GM21723 (cell line): ENCODE data around the gene JAG2.

ENCODE experiments used
- ATAC-seq: cut with Tn5 transposase; IDR thresholded peaks from one replicate; pipeline ENCODE4 v1.9.1; 2021; ENCODE audit warnings: mild to moderate bottlenecking, moderate library complexity; ENCODE audit not compliant: unreplicated experiment

Gene JAG2

DNA sequence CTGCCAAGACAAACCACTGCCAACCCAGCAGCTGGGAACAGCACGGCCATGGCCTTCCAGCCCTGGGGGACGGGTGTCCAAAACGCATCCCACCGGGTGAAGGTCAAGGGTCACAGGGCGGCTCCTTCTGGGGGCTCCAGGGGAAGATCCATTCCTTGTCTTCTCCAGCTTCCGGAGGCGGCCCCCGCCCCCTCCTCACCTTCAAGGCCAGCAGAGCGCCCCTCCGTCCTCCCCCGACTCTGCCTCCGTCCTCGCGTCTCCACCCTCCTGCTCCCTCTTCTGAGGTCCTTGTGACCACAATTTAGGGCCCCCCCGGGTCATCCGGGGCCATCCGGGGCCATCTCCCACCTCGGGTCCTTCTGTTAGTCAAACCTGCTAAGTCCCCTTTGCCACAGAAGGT, 16.4 kb upstream of the JAG2 start:
- no peak for ATAC-seq

DNA sequence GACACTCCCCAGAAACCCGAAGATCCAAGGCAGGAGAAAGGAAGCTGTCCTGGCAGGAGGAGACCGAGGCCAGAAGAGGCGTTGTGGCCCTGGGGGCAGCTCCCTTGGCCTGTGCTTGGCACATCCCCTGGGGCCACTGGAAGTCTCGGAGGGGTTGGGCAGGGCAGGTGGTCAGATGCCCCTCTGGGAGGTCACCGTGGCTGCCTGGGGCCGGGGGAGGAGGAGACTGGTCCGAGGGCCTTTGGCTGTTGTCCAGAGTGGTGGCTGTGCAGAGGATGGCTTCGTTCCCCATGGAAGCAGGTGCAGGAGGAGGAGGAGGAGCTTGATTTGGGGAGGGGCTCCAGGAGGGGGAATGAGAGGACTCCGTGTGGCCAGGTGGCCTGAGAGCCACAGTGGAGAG, 15.9 kb upstream of the JAG2 start:
- ATAC-seq, result no peak

DNA sequence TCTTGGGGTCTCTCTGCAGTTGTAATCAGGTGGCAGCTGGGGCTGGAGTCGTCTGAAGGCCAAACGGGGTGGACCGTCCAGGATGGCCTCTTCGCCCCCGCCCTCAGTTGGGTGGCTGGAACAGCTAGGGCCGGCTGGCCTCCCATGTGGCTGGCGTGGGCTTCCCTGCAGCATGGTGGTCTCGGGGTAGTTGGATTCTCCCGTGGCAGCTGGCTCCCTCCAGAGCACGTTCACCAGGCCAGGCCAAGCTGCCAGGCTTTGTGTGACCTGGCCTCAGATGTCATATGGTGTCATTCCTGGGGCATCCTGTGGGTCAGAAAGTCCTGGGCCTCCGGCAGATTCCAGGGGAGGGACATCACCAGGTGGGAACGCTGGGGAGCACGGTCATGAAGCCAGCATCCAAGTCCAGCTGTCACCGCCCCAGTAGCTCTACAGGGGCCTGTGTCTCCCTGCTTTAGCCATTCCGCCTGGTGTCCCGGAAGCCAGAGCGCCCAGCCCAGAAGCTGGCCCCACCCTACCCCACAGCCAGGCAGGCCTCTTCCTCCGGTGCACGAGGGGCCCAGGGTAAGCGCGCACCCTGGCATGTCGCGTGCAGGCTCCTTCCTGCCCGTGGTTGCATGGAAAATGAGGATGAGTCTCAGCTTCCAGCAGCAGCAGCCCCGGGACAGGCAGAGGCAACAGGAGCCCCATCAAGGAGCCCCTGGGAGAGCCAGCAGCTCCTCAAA, 13.9 kb upstream of the JAG2 start:
- ATAC-seq, result no peak

DNA sequence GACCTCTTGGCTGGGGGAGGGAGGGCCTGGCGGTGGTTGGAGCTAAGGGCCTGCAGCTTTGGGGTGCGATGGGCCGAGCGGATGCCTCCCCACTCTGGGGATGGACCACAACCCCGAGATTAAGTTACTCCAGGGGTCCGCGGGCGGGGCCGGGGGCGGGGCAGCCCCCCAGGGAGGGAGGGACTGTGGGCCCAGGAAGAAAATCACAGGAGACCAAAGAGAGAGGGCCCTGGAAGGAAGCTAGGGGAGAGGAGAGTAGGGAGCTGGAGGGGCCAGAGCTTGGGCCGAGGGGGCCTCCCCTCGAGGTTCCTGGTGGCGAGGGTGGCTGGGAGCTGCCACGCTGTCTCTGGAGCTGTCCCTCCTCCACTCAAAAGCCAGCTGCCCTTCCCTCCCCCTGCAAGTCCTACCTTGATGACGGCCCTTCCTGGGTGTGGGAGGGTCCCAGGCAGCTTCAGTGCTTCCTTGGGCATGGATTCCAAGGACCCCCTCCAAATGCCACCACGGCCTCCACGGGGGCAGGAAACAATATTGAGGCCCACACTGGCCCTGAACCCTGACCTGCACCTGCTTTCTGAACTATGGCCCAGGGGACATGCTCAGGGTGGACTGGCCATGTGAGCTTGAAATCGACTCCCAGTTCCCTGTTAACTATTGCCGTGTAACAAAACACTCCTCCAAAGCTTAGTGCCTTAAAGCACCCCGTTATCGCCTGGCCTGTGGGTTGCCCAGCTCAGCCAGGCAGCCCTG, 13.1 kb upstream of the JAG2 start:
- ATAC-seq, result no peak

DNA sequence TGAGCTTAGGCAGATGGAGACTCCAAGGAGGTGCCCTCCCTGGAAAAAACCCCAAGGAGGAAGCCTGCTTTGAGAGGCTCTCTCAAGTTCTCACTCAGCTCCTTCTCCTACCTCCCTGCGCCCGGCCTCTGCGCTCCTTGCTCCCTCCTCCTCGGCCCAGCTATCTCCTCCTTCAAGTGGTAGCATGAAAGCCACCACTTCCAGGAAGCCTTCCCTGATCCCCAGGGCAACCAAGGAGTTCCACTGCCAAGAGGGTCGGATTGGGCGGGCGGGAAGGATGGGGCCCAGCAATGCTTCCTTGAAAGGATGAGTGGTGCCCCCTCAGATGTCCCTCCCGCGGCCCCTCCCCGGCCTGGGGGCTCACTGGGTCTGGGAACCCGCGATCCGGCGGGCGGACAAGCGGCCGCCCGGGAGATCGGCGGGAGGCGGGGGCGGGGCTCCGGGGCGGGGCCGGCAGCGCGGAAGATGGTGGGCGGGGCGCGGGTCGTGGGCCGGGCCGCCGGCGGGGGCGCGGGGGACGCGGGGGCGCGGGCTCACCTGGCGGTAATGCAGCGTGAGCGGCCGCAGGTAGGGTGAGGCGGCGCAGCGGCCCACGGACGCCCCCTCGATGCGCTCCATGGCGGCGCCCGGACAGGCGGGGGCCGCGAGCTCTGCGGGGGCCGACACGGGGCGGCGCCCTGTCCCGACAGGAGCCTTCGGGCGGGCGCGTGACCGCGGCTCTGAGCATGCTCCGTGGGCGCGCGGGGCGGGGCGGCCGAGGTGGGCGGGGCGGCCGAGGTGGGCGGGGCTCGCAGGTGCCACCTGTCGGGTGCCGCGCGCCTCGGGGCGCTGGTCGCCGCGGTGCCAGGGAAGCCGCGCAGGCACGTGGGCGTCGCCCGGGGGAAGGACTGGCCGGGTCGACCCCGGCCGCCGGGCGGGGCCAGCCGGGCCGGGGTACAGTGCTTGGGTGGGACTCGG, 12.3 kb upstream of the JAG2 start, which contains the start of gene NUDT14:
TSS of gene NUDT14 (minus strand) at position 721 of the 957 bp plus-strand sequence. CDS start at position 618, 103 bp downstream.
- ATAC-seq, result peak; percentile 65

DNA sequence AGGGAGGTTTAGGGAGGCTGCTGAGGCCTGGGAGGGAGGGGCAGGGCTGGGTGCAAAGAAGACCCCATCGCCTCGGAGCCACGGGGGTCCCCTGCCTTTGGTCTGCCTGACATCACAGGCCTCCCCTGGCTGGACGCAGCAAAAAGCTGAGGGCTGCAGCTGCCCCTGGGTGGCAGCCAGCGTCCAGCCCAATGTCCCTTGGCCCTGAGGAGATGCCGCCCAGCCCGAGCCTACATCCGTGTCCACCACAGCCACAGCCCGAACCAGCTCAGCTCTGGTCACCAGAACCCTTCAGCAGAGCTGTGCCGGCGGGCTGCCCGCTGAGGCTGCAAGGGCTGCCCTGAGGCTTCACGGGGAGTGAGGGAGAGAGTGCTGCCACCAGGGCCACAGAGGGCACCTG, 10.6 kb upstream of the JAG2 start:
- no peak for ATAC-seq

DNA sequence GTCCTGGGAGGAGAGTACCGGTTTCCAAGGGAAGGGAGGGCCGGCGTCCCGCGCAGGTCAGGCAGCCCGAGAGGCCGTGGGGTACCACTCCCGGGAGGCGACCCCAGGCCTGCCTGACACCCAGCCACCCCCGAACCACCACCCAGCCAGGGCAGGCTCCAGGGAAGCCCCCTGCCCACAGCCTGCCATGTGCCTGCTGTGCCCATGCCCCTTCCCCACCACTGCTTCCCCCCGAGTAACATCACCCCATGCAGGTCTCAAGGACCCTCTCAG, 10.2 kb upstream of the JAG2 start:
- no peak for ATAC-seq

DNA sequence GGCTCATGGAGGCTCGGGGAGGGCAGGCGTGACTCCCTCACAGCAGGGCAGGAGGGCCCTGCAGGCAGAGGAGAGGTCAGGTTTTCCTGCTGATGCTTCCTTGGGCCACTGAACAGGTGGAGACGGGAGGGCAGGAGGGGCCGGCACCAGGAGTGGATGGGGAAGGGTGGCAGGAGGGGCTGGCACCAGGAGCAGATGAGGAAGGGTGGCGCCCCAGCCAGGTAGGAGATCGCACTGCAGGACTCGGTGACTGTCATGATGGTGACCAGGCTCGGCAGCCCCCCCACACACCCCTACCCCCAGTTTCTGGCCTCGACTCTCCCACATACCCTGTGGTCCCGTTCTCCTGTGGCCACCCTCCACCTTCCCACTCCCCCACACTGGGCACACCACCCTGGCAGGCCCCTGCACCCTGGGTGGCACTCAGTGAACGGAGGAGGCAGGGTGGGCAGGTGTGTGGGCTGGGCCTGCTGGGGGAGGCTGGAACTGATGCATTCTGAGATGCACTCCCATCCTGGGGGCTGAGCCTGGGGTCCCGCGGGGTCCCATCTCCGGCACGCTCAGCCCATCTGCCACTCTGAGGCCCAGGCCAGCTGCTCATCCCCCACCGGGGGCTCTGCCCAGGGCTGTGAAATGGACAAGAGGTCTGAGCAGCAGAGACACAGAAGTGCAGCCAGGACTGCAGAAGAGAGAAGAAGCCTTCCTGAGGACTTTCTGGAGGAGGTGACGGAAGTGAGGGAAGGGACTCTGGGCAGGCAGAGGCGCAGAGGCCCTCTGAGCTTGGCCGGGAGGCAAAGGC, 9.7 kb upstream of the JAG2 start:
- ATAC-seq, result no peak

DNA sequence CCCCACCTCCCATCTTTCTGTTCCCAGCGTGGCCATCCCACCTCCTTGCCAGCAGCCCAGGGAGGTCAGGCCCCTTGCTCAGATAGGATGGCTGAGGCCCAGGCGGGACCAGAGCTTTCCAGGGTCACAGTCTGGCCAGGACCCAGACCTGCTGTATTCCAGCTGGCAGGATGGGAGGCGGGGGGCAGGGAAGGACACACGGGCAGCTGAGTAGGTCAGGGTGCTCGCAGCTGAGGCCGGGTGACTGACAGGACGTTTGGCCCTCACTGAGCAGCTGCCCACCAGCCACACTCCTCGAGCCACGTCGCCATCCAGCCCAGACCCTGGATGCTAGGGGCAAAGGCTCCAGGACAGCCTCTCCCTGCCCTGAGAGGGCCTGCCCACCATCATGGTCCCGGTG, 8.5 kb upstream of the JAG2 start:
- no peak for ATAC-seq

DNA sequence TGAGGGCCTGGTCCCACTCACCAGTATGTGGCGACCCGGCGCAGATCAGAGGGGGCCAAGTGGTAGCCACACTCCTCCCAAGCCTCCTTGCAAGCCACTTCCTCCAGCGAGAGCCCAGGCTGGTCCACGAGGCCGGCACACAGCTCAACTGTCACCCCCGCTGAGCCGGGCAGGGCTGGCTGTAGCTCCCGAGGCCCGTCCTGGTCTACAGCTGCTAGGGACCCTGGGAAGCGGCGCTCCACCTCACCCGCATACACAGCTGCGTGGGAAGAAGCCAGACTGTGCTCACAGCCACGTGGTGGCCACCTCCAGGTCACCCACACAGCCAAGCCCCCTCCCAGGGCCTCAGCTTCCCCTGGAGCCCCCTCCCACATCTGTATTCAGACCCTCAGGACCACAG, 7.9 kb upstream of the JAG2 start:
- no peak for ATAC-seq

DNA sequence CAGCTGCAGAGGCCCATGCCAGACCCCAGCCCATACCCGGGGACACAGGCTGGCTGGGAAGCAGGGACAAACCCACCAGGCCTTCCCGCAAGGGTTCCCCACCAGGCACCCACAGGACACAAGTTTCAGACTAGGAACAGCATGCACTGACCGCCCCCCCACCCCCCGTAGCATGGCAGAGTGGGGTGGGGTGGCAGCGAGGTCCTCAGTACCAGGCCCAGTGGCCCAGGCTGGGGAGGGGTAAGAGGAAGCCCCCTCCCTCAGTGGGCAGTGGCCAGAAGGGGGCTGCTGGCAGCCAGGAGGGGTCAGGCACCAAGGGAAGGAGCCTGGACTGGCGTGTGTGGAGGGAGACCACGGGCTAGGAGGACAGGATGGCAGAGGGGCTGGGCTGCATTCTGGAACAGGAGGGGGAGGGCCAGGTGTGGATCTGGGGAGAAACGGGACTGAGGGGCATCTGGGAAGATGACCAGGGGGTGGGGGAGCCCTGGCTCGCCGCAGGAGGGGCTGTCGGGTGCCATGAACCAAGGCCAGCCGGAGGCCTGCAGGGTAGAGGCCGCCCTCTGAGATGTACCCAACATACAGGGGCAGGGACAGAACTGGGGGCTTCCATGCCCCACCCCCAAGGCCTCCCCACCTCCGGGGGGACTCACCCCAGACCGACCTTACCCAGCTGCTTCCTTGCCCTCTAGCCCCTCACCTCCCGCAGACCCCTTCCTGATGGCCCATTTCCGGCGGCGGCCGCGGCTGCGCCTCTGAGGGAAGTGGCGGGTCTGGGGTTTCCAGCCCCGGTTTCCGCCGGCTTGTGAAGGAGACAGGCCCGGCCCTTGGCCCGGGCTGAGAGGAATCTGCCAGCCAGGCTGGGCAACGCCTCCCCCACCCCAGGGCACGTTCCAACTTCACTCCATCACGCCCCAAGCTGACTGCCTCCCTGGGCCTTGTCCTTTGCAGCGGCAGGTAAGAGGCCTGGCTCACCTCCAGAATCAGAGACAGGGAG, 5.6 kb upstream of the JAG2 start:
- ATAC-seq, result no peak

DNA sequence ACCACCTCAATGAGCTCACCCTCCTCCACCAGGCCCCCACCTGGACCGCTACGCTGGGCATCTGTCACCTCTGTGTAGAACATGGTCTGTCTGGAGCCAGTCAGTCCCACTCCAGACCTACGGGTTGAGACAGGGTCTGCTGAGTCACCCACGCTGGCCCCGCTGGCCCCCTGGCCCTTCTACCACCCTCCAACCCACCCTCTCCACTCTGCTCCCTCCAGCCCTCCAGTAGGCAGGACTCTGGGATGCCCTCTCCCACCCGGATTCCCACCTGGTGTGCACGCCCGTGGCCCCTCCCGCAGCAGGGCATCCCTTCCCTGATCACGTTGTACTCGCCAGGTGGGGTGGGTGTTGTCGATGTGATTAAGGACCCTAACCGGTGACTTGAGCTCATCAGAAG, 4.6 kb upstream of the JAG2 start:
- ATAC-seq, result no peak

DNA sequence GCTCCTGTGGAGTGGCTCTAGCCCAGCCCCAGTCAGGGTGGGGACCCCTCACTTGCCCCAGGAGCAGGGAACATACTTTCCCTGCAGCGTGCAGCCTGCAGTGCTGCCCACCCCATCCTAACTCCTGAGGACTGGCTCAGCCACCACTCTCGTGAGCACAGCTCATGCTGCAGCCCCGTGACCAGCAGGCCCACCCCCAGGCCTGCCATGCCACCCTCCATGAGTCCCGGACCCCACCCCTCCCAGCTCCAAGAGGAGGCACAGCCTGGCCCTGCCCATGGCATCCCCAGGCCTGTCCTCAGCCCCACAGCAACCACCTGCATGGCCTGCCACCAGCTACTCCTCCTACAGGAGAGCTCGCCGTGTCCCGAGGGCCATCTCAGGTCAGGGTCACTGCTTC, 3.9 kb upstream of the JAG2 start:
- no peak for ATAC-seq

DNA sequence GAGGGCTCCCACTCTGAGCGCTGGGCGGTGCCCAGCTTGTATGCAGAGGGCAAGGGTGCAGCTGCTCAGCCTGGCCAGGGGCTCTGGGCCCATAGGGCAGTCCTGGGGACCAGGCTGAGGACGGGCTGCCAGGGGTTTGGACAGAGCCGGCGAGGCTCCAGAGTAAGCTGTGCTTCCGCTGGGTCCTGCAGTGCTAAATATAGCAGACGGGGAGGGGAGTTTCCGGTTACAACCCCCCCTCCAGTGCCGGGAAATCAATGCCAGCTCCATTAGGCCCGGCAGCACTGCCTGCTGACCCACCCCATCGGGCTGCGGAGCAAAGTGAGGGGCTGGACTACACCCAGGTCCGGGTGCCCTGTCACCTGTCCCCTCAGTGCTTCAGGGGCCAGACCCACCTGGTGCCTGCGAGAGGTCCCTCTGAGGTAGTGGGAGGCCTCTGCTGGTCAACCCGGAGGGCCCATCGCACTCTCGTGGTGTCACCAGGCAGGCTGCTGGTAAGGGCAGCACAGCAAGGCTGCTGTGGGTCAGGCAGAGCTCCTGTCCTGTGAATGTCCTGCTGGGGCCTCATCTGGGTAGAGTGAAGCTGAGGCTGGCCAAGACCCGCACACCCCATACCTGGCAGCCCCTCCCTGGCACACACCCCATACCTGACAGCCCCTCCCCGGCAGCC, 2.6 kb upstream of the JAG2 start:
- ATAC-seq, result no peak

DNA sequence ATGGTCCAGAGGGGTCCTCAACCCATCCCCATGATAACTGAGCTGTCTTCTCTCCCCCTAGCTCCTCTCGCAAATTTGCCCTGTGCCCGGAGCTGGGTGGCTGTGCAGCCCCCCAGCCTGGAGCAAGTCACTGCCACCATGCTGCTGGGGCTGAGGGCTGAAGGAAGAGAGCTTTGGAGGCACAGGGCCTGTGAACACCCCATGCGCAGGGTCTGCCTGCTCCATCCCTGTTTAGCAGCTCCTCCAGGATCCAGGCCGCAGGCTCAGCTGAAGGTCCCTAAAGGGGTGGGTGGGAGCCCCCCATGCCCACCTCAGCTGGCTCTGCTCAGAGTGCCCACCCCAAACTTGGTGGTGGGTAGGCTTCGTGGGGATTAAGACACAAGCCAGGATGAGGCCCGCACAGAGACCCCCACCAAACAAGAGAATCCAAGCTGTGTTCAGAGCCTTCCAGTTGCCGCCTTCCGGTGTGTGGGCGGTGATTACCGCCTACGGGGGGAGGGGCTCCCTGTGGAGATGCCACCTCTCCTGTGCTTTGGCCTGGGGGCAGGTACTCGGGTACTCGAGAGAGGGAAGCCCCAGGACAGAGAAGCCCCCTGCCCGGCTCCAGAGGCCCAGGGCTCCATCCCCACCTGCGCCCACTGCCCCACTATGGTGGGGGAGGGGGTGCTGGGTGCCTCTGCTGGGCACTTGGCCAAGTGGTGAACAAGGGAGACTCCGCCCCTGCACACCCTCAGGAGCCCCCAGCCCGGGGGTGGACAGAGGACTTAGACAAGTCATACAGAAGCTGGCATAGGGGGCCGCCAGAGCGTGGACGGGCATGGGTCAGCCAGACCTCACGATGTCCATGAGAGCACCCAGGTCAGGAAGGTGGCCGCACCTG, 1.4 kb upstream of the JAG2 start:
- no peak for ATAC-seq

DNA sequence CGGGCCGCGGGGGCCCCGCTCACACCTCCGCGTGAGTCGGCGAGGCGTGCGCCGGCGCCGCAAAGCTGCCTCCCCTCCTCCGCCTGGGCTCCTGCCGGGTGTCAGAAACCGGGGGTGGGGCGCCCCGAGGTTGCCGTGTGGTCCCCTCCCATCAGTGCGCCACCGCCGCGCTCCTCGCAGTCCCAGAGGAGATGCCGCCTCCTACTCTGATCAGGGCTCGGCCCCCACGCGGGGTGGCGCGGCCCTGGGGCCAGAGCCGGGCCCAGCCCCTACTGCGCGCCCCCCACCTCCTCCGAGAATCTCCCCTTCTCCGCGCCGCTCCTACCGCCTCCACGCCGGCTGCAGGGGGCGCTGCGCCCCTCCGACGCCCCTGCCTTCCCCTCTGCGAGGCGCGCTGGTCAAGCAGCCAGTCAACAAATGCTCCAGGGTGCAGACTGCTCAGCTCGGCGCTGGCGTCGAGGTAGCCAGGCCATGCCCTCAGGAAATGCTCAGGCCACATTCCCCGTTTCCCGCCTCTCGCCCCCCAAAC, 467 bp upstream of the JAG2 start:
- ATAC-seq, result no peak

DNA sequence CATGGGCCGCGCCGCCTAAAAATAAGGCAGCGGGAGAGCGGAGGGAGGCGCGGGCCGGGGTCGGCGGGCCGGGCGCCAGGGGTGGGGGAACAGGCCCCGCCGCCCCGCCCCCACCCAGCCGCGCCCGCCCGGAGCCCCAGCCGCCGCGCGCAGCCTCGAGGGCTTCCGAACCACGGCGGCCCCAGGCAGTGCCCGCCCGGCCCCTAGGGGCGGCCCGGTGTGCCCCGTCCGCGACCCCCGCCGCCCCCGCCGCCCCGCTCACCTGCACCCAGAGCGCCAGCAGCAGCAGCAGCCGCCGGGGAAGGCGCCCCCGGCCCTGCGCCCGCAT, 519 bp downstream of the JAG2 start:
- no peak for ATAC-seq
